HEK293T (cell line): ENCODE data around the gene RTP3.

Source experiments
- ARNT ChIP-seq: fragments of 450-650 bp; IDR thresholded peaks from 2 replicates; pipeline ENCODE4 v1.6.1; 2017; ENCODE audit warnings: mild to moderate bottlenecking
- BHLHE40 ChIP-seq: fragments of 450-650 bp; IDR thresholded peaks from 2 replicates; pipeline ENCODE4 v1.6.1; 2016; ENCODE audit warnings: mild to moderate bottlenecking, moderate library complexity, borderline replicate concordance
- CTBP1 ChIP-seq: fragments of 450-650 bp; IDR thresholded peaks from 2 replicates; pipeline ENCODE4 v1.6.1; 2016; ENCODE audit warnings: borderline replicate concordance
- ELF4 ChIP-seq: fragments of 450-650 bp; IDR thresholded peaks from 2 replicates; pipeline ENCODE4 v1.6.1; 2017; ENCODE audit warnings: antibody characterized with exemption
- FOXA1 ChIP-seq: fragments of 450-650 bp; IDR thresholded peaks from 2 replicates; pipeline ENCODE4 v1.6.1; 2016; ENCODE audit warnings: mild to moderate bottlenecking
- FOXK2 ChIP-seq: fragments of 450-650 bp; IDR thresholded peaks from 2 replicates; pipeline ENCODE4 v1.6.1; 2016; ENCODE audit warnings: mild to moderate bottlenecking
- FOXM1 ChIP-seq: fragments of 450-650 bp; IDR thresholded peaks from 2 replicates; pipeline ENCODE4 v1.6.1; 2017; ENCODE audit warnings: mild to moderate bottlenecking, borderline replicate concordance
- HDGF ChIP-seq: fragments of 450-650 bp; IDR thresholded peaks from 2 replicates; pipeline ENCODE4 v1.6.1; 2017; ENCODE audit warnings: antibody characterized with exemption, borderline replicate concordance
- L3MBTL2 ChIP-seq: fragments of 450-650 bp; conservative IDR thresholded peaks from 2 replicates; pipeline ENCODE4 v1.6.1; 2016; ENCODE audit warnings: mild to moderate bottlenecking
- PKNOX1 ChIP-seq: fragments of 450-650 bp; IDR thresholded peaks from 2 replicates; pipeline ENCODE4 v1.6.1; 2016
- SP1 ChIP-seq: fragments of 450-650 bp; IDR thresholded peaks from 2 replicates; pipeline ENCODE4 v1.6.1; 2017
- SUZ12 ChIP-seq: fragments of 450-650 bp; IDR thresholded peaks from 2 replicates; pipeline ENCODE4 v1.6.1; 2016; ENCODE audit warnings: mild to moderate bottlenecking
- TARDBP ChIP-seq: fragments of 450-650 bp; IDR thresholded peaks from 2 replicates; pipeline ENCODE4 v1.6.1; 2016
- ZNF384 ChIP-seq: fragments of 450-650 bp; IDR thresholded peaks from 2 replicates; pipeline ENCODE4 v1.6.1; 2016

- TF ChIP-seq FOXK2 (no peak), ELF4 (no peak), ARNT (no peak), HDGF (no peak), SP1 (no peak), TARDBP (no peak), PKNOX1 (no peak), FOXA1 (no peak), FOXM1 (no peak), ZNF384 (no peak), L3MBTL2 (no peak), CTBP1 (no peak), SUZ12 (no peak), BHLHE40 (no peak)
Measured at GRCh38 chr3:46478341-46478740, 19.4 kb upstream of the RTP3 start.
